ENCODE results near the gene C1QTNF2. TPM values are rescaled to one million over a fixed set of nuclear protein-coding genes. Genes with fewer than 3 reads are reported as not detected.

C1QTNF2 gene
- total and polyA plus RNA-seq, 2 of the 8 experiments (the other 6 are each of a cell fraction or from before 2014, with no cell fraction given): 1.0 to 2.0 TPM

DNA sequence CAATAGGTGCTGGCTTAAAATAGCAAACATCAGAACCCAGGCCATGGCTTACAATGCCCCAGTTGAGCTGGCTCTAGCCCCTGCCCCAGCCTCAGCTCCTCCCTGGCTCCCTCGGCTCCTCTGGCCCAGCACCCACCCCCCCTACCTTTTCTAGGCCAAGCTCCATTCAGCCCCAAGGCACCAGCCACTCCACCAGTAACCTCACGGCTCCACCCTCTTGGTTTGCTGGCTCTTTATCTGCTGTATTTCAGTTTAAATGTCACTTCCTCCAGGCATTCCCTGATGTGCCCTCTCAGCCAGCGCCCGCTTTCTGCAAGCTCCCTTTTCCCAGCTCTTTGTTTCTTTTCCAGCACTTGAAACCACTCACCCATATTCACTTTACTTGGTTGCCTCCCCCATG lies 10.6 kb downstream of the C1QTNF2 start:
- H3K14ac ChIP-seq (ENCODE audit: insufficient read length): no peak overlapping the region
- no peak overlapping the region for H3K23ac ChIP-seq (ENCODE audit: insufficient read length)
- peak overlapping the region in 1 of 2 experiments; percentile 17; a peak in 1 of 4 replicates for H3K4me2 ChIP-seq (ENCODE audit: insufficient read depth in 1 of 2, low read depth in 2 of 2, low read length in 2 of 2)
- no peak overlapping the region; a peak in 1 of 7 replicates for H3K9ac ChIP-seq (replicated peaks in 1 of 4; ENCODE audit: extremely low read depth in 1 of 4, low read depth in 3 of 4, low read length in 3 of 4)
- peak overlapping the region; percentile 31; the same call in 1 of the 2 replicates for H2AFZ ChIP-seq (ENCODE audit: low read length)
- H3K4me3 ChIP-seq (ENCODE audit: extremely low read depth in 1 of 4, insufficient read depth in 2 of 4, low read depth in 3 of 4, low read length in 4 of 4): no peak overlapping the region
- no peak overlapping the region for H4K5ac ChIP-seq (ENCODE audit: insufficient read length, low read depth, low read length)
- H2BK20ac ChIP-seq (ENCODE audit: low read length): no peak overlapping the region
- H2BK5ac ChIP-seq (ENCODE audit: low read depth, low read length): no peak overlapping the region
- no peak overlapping the region for H3K4ac ChIP-seq (replicated peaks; ENCODE audit: insufficient read length, low read depth, low read length)
- H2BK120ac ChIP-seq (replicated peaks; ENCODE audit: low read depth, low read length): no peak overlapping the region
- no peak overlapping the region for H3K56ac ChIP-seq (replicated peaks; ENCODE audit: insufficient read length, low read depth, low read length)
- no peaks in the 10 kb centered on the region for H3K9me3 ChIP-seq (ENCODE audit: insufficient read depth in 2 of 2, low read depth in 1 of 2, low read length in 1 of 2)
- H4K8ac ChIP-seq (ENCODE audit: extremely low read depth, insufficient read depth, low read length): peak overlapping the region; percentile 76
- H2AK5ac ChIP-seq (ENCODE audit: low read depth, low read length): no peak overlapping the region
- WGBS, 2 experiments (ENCODE audit: extremely low coverage in 1 of 2, insufficient coverage in 1 of 2, insufficient read length in 1 of 2, insufficient replicate concordance in 2 of 2, low coverage in 1 of 2, low lambda C conversion rate in 2 of 2, missing lambda C conversion rate in 1 of 2): 81% methylated on average over 4 of the region's 4 CpGs; no CpG with 5 or more reads in 1 of the 2 experiments
- no peaks in the 10 kb centered on the region for H3K79me2 ChIP-seq (ENCODE audit: control insufficient read depth in 1 of 2, insufficient read depth in 2 of 2, low read length in 2 of 2)
- H3K23me2 ChIP-seq (ENCODE audit: low read depth, low read length): no peaks in the 10 kb centered on the region
- H2BK12ac ChIP-seq (ENCODE audit: low read depth, low read length): no peak overlapping the region
- H4K20me1 ChIP-seq (replicated peaks in 1 of 2; ENCODE audit: control insufficient read depth in 1 of 2, insufficient read depth in 2 of 2, low read length in 2 of 2): no peaks in the 10 kb centered on the region
- H3K79me1 ChIP-seq (ENCODE audit: low read depth, low read length): no peaks in the 10 kb centered on the region
- POLR2A ChIA-PET (ENCODE audit: partially characterized antibody): interaction anchor here (0.5 to 1.2 kb wide), 4 partner anchors 10 to 51 kb away, joined by 3 read pairs; partner anchors contain the start of genes C1QTNF2 and CCNJL
- no peak for TF ChIP-seq TAF7 (optimal IDR thresholded peaks at IDR 0.05; ENCODE audit: borderline replicate concordance, low read depth, low read length)
- no peak for TF ChIP-seq KDM1A (IDR thresholded peaks at IDR 0.05; ENCODE audit: borderline replicate concordance, low read length)
- TF ChIP-seq SP2 (IDR thresholded peaks at IDR 0.05; ENCODE audit: low read length): no peak
- no peak for TF ChIP-seq SUZ12 (IDR thresholded peaks at IDR 0.05; ENCODE audit: low read length)
- TF ChIP-seq RAD21 (IDR thresholded peaks at IDR 0.05 in 1 of 2, conservative IDR thresholded peaks at IDR 0.05 in 1 of 2; ENCODE audit: low read depth in 2 of 2, low read length in 2 of 2): no peak
- no peak for TF ChIP-seq EP300 (IDR thresholded peaks at IDR 0.05; ENCODE audit: borderline replicate concordance in 1 of 2, low read depth in 2 of 2, low read length in 2 of 2)
- no peak for TF ChIP-seq SP1 (IDR thresholded peaks at IDR 0.05; ENCODE audit: low read depth, low read length)
- no peak for TF ChIP-seq BACH1 (IDR thresholded peaks at IDR 0.05; ENCODE audit: low read length)
- TF ChIP-seq, protein P1, sequence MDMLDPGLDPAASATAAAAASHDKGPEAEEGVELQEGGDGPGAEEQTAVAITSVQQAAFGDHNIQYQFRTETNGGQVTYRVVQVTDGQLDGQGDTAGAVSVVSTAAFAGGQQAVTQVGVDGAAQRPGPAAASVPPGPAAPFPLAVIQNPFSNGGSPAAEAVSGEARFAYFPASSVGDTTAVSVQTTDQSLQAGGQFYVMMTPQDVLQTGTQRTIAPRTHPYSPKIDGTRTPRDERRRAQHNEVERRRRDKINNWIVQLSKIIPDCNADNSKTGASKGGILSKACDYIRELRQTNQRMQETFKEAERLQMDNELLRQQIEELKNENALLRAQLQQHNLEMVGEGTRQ (IDR thresholded peaks at IDR 0.05; ENCODE audit: low read length): no peak
- no peak for TF ChIP-seq HDAC6 (IDR thresholded peaks at IDR 0.05; ENCODE audit: low read depth, low read length)
- TF ChIP-seq BRCA1 (IDR thresholded peaks at IDR 0.05; ENCODE audit: low read depth, low read length): no peak
- H3K4me1 ChIP-seq (replicated peaks in 1 of 4; ENCODE audit: control insufficient read depth in 3 of 4, insufficient read depth in 4 of 4, low read length in 3 of 4): peaks cover 0 to 2% (median 1%) of the 10 kb centered on the region in 4 experiments; a peak in 5 of 7 replicates
- H3K27ac ChIP-seq (ENCODE audit: low read depth, low read length): no peak overlapping the region
- H2BK15ac ChIP-seq (ENCODE audit: low read length): no peak overlapping the region
- no peaks in the 10 kb centered on the region; a peak in 1 of 7 replicates for H3K27me3 ChIP-seq (replicated peaks in 1 of 4; ENCODE audit: control insufficient read depth in 3 of 4, extremely low read depth in 1 of 4, insufficient read depth in 3 of 4, low read length in 3 of 4)
- CTCF ChIA-PET (ENCODE audit: partially characterized antibody): interaction anchor here (0.7 to 6.1 kb wide), 8 partner anchors 10 to 180 kb away, joined by 3 to 30 read pairs (median 3); partner anchors contain the start of gene C1QTNF2
- H3K18ac ChIP-seq (ENCODE audit: extremely low read depth, low read length): no peak overlapping the region; the same call in 1 of the 2 replicates
- H4K91ac ChIP-seq (replicated peaks; ENCODE audit: insufficient read length, low read length): no peak overlapping the region
- no peak for FAIRE-seq
- no peaks in the 10 kb centered on the region for H3K36me3 ChIP-seq (ENCODE audit: control insufficient read depth in 2 of 4, insufficient read depth in 4 of 4, low read length in 3 of 4)
- no peak for DNase-seq (ENCODE audit: low read depth in 1 of 2, low spot score in 2 of 2)
